ENCODE results near the gene KCNB1.

DNA sequence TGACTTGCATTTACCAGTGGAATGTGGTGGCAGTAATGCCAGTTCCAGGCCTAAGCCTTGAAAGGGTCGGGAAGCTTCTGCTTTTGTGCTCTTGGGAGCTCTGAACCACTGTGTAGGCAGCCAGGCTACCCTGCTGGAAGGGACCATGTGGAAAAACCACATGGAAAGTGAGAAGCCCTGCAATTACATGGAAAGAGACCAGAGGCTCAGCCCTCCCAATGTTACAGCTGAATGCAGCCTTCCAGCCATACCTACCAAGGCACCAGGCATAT is 14.9 kb upstream of the KCNB1 start:
- TF ChIP-seq, protein P1, sequence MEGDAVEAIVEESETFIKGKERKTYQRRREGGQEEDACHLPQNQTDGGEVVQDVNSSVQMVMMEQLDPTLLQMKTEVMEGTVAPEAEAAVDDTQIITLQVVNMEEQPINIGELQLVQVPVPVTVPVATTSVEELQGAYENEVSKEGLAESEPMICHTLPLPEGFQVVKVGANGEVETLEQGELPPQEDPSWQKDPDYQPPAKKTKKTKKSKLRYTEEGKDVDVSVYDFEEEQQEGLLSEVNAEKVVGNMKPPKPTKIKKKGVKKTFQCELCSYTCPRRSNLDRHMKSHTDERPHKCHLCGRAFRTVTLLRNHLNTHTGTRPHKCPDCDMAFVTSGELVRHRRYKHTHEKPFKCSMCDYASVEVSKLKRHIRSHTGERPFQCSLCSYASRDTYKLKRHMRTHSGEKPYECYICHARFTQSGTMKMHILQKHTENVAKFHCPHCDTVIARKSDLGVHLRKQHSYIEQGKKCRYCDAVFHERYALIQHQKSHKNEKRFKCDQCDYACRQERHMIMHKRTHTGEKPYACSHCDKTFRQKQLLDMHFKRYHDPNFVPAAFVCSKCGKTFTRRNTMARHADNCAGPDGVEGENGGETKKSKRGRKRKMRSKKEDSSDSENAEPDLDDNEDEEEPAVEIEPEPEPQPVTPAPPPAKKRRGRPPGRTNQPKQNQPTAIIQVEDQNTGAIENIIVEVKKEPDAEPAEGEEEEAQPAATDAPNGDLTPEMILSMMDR (IDR thresholded peaks at IDR 0.05): no peak
- TF ChIP-seq POLR2AphosphoS5 (IDR thresholded peaks at IDR 0.05) (no peak), POLR2A (IDR thresholded peaks at IDR 0.05) (no peak)

Measured in transverse colon (tissue), 4 donors.